ENCODE data around the gene KDM2B. TPM values are rescaled to one million over a fixed set of nuclear protein-coding genes. Genes with fewer than 3 reads are reported as not detected.

KDM2B gene
- total RNA-seq, 1 experiment from 2014 or later, result 24.7 TPM

GRCh38 chr12:121538699-121539061 is 42.1 kb downstream of the KDM2B start:
- Mint-ChIP-seq H3K27ac (ENCODE audit: unreplicated experiment) (peak overlapping the region; percentile 90), H3K36me3 (ENCODE audit: insufficient read depth, unreplicated experiment) (peaks cover 28% of the 10 kb centered on the region), H3K9me3 (ENCODE audit: low read depth, unreplicated experiment) (no peaks in the 10 kb centered on the region), H3K27me3 (ENCODE audit: unreplicated experiment) (no peaks in the 10 kb centered on the region), H3K4me1 (ENCODE audit: low read depth, unreplicated experiment) (peaks cover 21% of the 10 kb centered on the region), H3K4me3 (ENCODE audit: low read depth, unreplicated experiment) (peak overlapping the region; percentile 84)
- TF ChIP-seq, protein P1, sequence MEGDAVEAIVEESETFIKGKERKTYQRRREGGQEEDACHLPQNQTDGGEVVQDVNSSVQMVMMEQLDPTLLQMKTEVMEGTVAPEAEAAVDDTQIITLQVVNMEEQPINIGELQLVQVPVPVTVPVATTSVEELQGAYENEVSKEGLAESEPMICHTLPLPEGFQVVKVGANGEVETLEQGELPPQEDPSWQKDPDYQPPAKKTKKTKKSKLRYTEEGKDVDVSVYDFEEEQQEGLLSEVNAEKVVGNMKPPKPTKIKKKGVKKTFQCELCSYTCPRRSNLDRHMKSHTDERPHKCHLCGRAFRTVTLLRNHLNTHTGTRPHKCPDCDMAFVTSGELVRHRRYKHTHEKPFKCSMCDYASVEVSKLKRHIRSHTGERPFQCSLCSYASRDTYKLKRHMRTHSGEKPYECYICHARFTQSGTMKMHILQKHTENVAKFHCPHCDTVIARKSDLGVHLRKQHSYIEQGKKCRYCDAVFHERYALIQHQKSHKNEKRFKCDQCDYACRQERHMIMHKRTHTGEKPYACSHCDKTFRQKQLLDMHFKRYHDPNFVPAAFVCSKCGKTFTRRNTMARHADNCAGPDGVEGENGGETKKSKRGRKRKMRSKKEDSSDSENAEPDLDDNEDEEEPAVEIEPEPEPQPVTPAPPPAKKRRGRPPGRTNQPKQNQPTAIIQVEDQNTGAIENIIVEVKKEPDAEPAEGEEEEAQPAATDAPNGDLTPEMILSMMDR (IDR thresholded peaks at IDR 0.05; ENCODE audit: unreplicated experiment), result no peak
- CTCF ChIA-PET, result no interaction called here
- DNase-seq, result peak; percentile 43
- no TSS peak for BruUV-seq (replicated peaks)
- intact Hi-C loops (cut with micrococcal nuclease; ENCODE audit: unreplicated experiment), result no loop called here

- no peak for DNase-seq
- no peaks in the 10 kb centered on the region for H3K27me3 Mint-ChIP-seq (ENCODE audit: unreplicated experiment)
- H3K9me3 Mint-ChIP-seq (ENCODE audit: low read depth, unreplicated experiment), result no peaks in the 10 kb centered on the region
- CTCF ChIA-PET, result interaction anchor here (1.1 to 1.4 kb wide), 4 partner anchors 7 to 149 kb away, joined by 3 to 4 read pairs (median 4); no protein-coding TSS in a partner anchor
- TF ChIP-seq, protein P1 (IDR thresholded peaks at IDR 0.05; ENCODE audit: unreplicated experiment), result no peak
- intact Hi-C loops (cut with micrococcal nuclease; ENCODE audit: unreplicated experiment), result no loop called here
- H3K27ac Mint-ChIP-seq (ENCODE audit: unreplicated experiment), result peak overlapping the region; percentile 90
- H3K4me1 Mint-ChIP-seq (ENCODE audit: low read depth, unreplicated experiment), result peaks cover 21% of the 10 kb centered on the region
- peaks cover 28% of the 10 kb centered on the region for H3K36me3 Mint-ChIP-seq (ENCODE audit: insufficient read depth, unreplicated experiment)
- H3K4me3 Mint-ChIP-seq (ENCODE audit: low read depth, unreplicated experiment), result peak overlapping the region; percentile 84
- no TSS peak for BruUV-seq (replicated peaks)
Measured at GRCh38 chr12:121537814-121538698, 42.8 kb downstream of the KDM2B start.

GRCh38 chr12:121536899-121537813 is 43.7 kb downstream of the KDM2B start:
- H3K27me3 Mint-ChIP-seq (ENCODE audit: unreplicated experiment), result no peaks in the 10 kb centered on the region
- intact Hi-C loops (cut with micrococcal nuclease; ENCODE audit: unreplicated experiment), result no loop called here
- peaks cover 28% of the 10 kb centered on the region for H3K36me3 Mint-ChIP-seq (ENCODE audit: insufficient read depth, unreplicated experiment)
- no TSS peak for BruUV-seq (replicated peaks)
- no peaks in the 10 kb centered on the region for H3K9me3 Mint-ChIP-seq (ENCODE audit: low read depth, unreplicated experiment)
- TF ChIP-seq, protein P1 (IDR thresholded peaks at IDR 0.05; ENCODE audit: unreplicated experiment), result no peak
- peaks cover 21% of the 10 kb centered on the region for H3K4me1 Mint-ChIP-seq (ENCODE audit: low read depth, unreplicated experiment)
- peak overlapping the region; percentile 84 for H3K4me3 Mint-ChIP-seq (ENCODE audit: low read depth, unreplicated experiment)
- DNase-seq, result peak; percentile 91
- CTCF ChIA-PET, result interaction anchor here (1.0 to 1.4 kb wide), 6 partner anchors 8 to 150 kb away, joined by 3 to 4 read pairs (median 3); no protein-coding TSS in a partner anchor
- H3K27ac Mint-ChIP-seq (ENCODE audit: unreplicated experiment), result peak overlapping the region; percentile 14
